SJSA1 (cell line): ENCODE measurements around the gene MAP4K2. TPM values are rescaled to one million over a fixed set of nuclear protein-coding genes. Genes with fewer than 3 reads are reported as not detected.
"Not testable (repeated sequence)": the region's sequence is repeated elsewhere in the genome, so short reads cannot be mapped to it uniquely, and the experiment has no call there.

ENCODE experiments used
- DNase-seq, 2 experiments: peaks; one replicate each; pipeline ENCODE4 v3.0.0-alpha.2; 2015 to 2020; ENCODE audit warnings: low spot score in 2 of 2, low read depth in 1 of 2
- H3K27ac ChIP-seq: fragments of 250-450 bp; sonication (Bioruptor Pico); 2 replicates; pipeline ENCODE4 v1.5.1; 2020; ENCODE audit warnings: mild to moderate bottlenecking, moderate library complexity
- H3K27me3 ChIP-seq: fragments of 250-450 bp; sonication (Bioruptor Pico); replicated peaks from 2 replicates; pipeline ENCODE4 v1.5.1; 2020; ENCODE audit warnings: mild to moderate bottlenecking, moderate library complexity
- H3K36me3 ChIP-seq: fragments of 250-450 bp; sonication (Bioruptor Pico); 2 replicates; pipeline ENCODE4 v1.5.1; 2020; ENCODE audit warnings: mild to moderate bottlenecking
- H3K4me1 ChIP-seq: fragments of 250-450 bp; sonication (Bioruptor Pico); replicated peaks from 2 replicates; pipeline ENCODE4 v1.6.1; 2021; ENCODE audit warnings: mild to moderate bottlenecking
- H3K4me3 ChIP-seq: fragments of 250-450 bp; sonication (Bioruptor Pico); 2 replicates; pipeline ENCODE4 v1.5.1; 2020; ENCODE audit warnings: mild to moderate bottlenecking
- H3K9me3 ChIP-seq: fragments of 250-450 bp; sonication (Bioruptor Pico); replicated peaks from 2 replicates; pipeline ENCODE4 v1.5.1; 2020; ENCODE audit warnings: mild to moderate bottlenecking
- total RNA-seq: library from RNA; depleted of rRNA; stranded (reverse); fragments of >200 nt; shearing (Covaris generic); gene quantifications from 2 replicates; pipeline ENCODE4 v1.2.3, GENCODE V29; 2014; rRNA removed

Gene MAP4K2
- 19.2 and 22.9 TPM in 2 replicates for total RNA-seq

DNA sequence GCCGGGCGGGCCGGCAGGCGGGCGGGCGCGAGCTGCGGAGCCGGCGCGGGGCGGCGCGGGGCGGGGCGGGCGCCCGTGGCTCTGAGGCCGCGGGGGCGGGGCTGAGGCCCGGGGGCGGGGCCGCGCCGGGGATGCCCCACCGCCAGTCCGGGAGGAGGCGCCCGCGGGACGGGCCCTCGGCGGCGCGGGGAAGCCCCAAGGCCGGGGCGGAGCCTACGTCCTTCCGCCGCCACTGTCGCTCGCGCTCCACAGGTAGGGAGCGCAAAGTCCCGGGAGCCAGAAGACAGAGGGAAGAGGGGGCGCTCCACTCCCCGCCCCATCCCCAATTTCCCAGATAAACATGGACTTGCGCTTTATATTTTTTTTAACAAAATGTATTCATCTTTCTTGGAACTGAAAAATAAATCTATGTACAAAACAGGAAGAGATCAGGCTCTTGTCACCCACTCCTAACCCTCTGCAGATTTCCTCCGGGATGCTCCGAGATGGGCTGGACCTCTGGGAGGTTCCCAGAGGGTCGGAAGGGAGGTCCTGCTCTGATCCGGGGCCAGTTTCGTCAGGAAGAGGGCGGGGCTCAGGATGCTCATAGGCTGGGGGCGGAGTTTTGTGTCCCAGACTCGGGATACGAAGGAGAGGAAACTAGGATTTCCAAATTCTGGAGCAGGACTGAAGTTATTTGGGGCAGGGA, at the start of gene MAP4K2:
Gene MAP4K2, minus strand, starts transcription at position 57 of the 688 bp plus-strand sequence. CDS start 65 bp downstream, outside the sequence.
- peak within 1 kb of the TSS; percentile 49 for H3K4me3 ChIP-seq
- 0 out of 2 replicates have a peak, but pooled peaks cover 3% of the 10 kb centered on the region for H3K9me3 ChIP-seq
- DNase-seq = peak; percentile 89 to 96
- peaks cover 27% of the 10 kb centered on the region for H3K4me1 ChIP-seq
- H3K27me3 ChIP-seq = no peaks in the 10 kb centered on the region
- peak within 1 kb of the TSS; percentile 38 for H3K27ac ChIP-seq
- H3K36me3 ChIP-seq = peaks cover 70% of the 10 kb centered on the region

GRCh38 chr11:64851831-64852351, 48.9 kb upstream of the MAP4K2 start:
- Histone ChIP-seq H3K4me1 (peaks cover 62% of the 10 kb centered on the region), H3K27me3 (no peaks in the 10 kb centered on the region), H3K36me3 (peaks cover 42% of the 10 kb centered on the region), H3K27ac (no peak overlapping the region), H3K4me3 (no peak overlapping the region), H3K9me3 (no peaks in the 10 kb centered on the region)
- DNase-seq = no peak

- Histone ChIP-seq H3K4me1 (peaks cover 54% of the 10 kb centered on the region), H3K9me3 (no peaks in the 10 kb centered on the region), H3K27ac (no peak overlapping the region), H3K36me3 (peaks cover 33% of the 10 kb centered on the region), H3K27me3 (no peaks in the 10 kb centered on the region), H3K4me3 (no peak overlapping the region)
- peak in 1 of 2 experiments; percentile 45 for DNase-seq
Measured at GRCh38 chr11:64850979-64851567, 48.1 kb upstream of the MAP4K2 start.

DNA sequence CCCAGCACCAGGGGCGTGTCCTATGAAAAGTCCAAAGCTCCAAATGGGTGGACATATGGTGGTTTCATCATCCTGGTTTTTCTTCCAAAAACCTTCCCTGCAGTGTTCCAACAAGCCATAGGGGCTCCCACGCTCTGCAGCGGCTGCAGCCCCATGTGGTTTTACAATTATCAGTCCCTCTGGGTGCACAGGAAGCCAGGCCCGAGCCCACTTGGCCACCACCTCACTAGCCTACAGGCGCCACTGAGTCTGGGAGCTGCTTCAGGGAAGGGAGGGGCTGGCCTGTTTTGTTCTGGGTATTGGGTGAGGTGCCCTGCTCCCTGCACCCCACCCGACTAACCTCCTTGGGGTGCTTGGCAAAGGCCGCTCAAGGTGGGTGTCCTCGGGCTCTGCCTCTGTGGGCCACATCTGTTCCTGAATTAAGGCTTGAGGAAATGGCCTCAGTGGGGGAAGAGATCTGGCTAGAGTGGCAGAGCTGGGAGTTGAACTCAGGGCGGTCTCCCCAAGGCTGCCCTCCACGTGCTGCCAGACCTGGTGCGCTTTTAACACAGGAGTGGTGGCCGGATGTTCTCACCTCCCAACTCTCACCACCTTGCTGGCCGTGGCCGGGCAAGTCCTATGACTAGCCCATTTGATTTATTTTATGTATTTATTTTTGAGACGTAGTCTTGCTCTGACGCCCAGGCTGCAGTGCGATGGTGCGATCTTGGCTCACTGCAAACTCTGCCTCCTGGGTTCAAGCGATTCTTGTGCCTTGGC, 46.8 kb upstream of the MAP4K2 start:
- H3K27me3 ChIP-seq = no peaks in the 10 kb centered on the region
- peaks cover 25% of the 10 kb centered on the region for H3K36me3 ChIP-seq
- no peaks in the 10 kb centered on the region for H3K9me3 ChIP-seq
- no peak overlapping the region for H3K27ac ChIP-seq
- no peak overlapping the region for H3K4me3 ChIP-seq
- DNase-seq = no peak
- H3K4me1 ChIP-seq = peaks cover 42% of the 10 kb centered on the region

DNA sequence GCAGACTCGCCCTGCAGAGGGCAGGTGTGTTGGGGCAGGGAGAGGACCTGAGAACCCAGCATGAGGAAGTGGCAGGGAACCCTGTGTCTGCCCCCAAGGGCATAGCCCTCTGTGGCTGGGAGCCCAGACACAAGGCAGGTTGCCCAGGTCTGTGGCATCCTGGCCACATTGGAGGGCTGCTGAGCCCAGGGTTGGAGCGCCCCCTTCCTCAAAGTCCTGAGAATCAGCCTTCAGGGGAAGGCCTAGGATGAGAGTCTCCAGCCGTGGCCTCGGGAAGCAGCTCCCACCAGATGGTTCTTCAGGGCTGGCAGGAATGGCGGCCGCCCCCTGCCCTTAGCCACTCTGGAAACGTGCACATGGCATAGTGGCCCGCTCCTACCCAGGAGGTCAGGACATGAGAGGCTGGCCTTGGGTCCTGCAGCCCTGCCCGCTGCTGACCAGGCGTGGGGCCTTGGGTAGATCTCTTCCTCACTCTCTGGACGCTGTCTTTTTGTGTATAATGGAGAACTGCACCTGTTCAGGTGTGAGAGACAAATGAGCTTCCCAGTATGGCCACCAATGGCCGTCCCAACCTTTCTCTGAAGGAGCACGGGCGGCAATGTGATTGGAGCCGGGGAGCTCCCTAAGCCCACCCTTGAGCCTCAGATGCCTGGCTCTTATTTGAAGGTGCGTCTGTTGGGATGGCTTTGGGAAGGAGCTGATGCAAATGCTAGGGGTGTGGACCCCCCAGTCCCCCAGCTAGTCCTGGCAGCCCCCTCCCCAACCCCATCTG, 46.0 kb upstream of the MAP4K2 start:
- Histone ChIP-seq H3K27me3 (no peaks in the 10 kb centered on the region), H3K4me1 (peaks cover 42% of the 10 kb centered on the region), H3K4me3 (no peak overlapping the region), H3K27ac (no peak overlapping the region), H3K36me3 (peaks cover 17% of the 10 kb centered on the region), H3K9me3 (no peaks in the 10 kb centered on the region)
- DNase-seq = no peak

- H3K4me3 ChIP-seq = no peak overlapping the region
- H3K27ac ChIP-seq = no peak overlapping the region
- no peak for DNase-seq
- no peaks in the 10 kb centered on the region for H3K27me3 ChIP-seq
- peaks cover 10% of the 10 kb centered on the region for H3K36me3 ChIP-seq
- peaks cover 38% of the 10 kb centered on the region for H3K4me1 ChIP-seq
- no peaks in the 10 kb centered on the region for H3K9me3 ChIP-seq
Measured at GRCh38 chr11:64848214-64848825, 45.3 kb upstream of the MAP4K2 start.

DNA sequence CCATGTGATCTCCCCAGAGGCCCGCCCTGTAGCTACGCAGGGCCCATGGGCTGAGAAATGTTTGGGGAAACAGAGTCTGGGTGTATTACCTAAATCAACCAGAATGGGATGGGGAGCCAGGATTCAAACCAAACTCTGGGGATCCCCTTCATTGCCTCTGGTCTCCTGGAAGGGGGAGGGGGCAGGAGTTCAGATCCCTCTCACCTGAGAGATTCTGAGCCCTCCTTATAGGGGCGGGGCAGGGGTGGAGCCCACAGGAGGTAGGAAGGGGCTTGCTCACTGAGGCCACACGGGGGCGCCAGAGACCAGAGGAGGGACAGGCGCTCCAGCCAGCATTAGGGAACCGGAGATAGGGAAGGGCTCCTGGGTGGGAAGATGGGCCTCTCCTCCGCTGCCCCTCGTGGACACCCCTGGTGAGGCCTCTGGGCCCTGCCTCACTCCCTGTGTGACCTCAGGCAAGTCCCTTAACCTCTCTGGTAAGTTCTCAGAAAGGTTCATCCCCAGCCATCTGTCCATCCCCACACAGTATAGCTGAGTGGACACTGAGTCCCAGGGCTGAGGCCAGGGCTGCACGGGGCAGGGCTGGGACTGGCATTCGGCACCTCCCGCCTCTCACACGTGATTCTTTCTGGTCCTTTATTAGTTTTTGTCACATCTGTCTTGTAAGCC, 44.1 kb upstream of the MAP4K2 start:
- Histone ChIP-seq H3K4me3 (no peak overlapping the region), H3K27me3 (no peaks in the 10 kb centered on the region), H3K27ac (no peak overlapping the region), H3K36me3 (no peaks in the 10 kb centered on the region), H3K9me3 (no peaks in the 10 kb centered on the region), H3K4me1 (peaks cover 43% of the 10 kb centered on the region)
- peak; percentile 95 to 99 for DNase-seq

DNA sequence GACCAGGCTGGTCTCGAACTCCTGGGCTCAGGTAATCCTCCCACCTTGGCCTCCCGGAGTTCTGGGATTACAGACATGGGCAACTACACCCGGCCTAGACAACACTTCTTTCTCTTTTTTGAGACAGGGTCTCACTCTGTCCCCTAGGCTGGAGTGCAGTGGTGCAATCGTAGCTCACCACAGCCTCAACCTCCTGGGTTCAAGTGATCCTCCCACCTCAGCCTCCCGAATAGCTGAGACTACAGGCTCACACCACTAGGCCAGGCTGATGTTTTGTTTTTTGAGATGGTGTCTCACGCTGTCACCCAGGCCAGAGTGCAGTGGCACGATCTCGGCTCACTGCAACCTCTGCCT, 42.7 kb upstream of the MAP4K2 start:
- H3K4me3 ChIP-seq, H3K9me3 ChIP-seq, H3K27me3 ChIP-seq, H3K36me3 ChIP-seq, DNase-seq, H3K27ac ChIP-seq: not testable (repeated sequence)
- H3K4me1 ChIP-seq = peaks cover 32% of the 10 kb centered on the region

GRCh38 chr11:64845129-64845775, 42.2 kb upstream of the MAP4K2 start:
- Histone ChIP-seq H3K27ac (no peak overlapping the region), H3K36me3 (no peaks in the 10 kb centered on the region), H3K27me3 (no peaks in the 10 kb centered on the region), H3K4me3 (no peak overlapping the region), H3K9me3 (no peaks in the 10 kb centered on the region), H3K4me1 (peaks cover 30% of the 10 kb centered on the region)
- DNase-seq = no peak

DNA sequence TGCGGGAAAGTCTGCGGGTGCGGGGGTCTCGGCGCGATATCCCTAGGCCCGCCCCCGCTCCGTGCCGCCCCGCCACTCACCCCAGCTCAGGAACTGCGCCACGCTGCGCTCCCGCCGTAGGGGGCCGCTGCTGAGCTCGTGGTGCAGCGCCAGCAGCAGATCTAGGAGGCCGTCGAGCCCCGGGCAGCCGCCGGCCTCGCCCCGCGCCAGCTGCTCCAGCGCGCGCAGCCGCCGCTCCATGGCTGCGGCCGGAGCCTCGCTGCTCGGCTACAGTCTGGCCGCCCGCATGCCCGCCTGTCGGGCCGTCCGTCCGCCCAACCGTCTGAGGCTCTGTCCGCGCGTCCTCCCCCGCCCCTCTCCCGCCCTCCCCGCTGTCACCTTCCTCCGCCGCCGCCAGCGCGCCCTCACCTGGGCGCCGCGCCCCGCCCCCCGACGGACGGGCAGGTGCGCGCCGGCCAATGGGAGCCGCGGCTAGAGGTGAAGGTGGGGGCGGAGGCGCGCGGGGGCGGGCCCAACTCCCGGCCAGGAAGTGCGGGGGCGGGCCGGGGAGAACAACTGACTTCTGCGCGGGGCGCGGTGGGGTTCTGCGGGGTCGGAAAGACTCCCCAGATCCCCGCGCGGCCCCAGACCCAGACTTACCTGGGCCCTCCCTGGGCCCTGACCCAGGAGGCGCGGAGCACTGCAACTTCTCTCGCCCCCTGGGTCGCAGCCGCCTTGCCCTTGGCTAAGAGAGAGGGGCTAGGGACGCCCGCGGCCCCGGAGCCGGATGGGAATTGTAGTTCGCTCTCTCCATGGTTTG, 41.5 kb upstream of the MAP4K2 start, which contains the start of gene CDC42BPG:
Gene CDC42BPG, minus strand, starts transcription at position 324 of the 799 bp plus-strand sequence. Its CDS starts 84 bp downstream, at position 240.
- Histone ChIP-seq H3K4me3 (peak within 1 kb of the TSS; percentile 26), H3K36me3 (no peaks in the 10 kb centered on the region), H3K9me3 (no peaks in the 10 kb centered on the region), H3K27me3 (no peaks in the 10 kb centered on the region), H3K27ac (no peak within 1 kb of the TSS), H3K4me1 (peaks cover 23% of the 10 kb centered on the region)
- peak in 1 of 2 experiments; percentile 84 for DNase-seq

DNA sequence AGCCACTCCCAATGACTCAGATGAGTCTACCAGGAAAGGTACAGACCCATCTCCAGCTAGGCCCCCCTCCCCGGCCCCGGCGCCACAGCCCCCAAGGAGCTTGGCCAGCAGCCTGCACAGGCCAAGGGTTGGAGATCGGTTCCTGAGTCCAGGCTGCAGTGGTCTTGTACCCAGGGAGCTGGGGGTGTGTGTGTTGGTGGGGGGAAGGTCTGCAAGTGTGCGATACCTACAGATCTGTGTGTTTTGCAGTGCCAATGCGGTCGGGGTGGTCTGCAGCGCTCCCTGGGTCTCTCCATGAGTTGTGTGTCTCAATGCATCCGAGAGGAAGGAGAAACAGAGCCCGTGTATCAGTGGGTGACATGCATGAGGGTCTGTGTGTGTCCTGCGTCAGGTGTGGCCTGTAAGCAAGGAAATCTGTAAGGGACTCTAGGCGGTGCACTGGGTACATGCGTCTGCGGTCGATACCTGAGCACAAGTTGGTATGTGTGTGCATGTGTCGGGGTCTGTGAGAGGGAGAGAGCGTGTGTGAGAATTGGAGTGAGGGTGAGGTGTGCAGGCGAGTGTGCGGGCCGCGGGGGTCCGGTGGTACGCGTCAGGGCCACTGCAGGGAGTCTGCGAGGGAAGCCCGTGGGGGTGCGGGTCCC, 40.8 kb upstream of the MAP4K2 start:
- no peaks in the 10 kb centered on the region for H3K36me3 ChIP-seq
- H3K4me1 ChIP-seq = peaks cover 22% of the 10 kb centered on the region
- DNase-seq = no peak
- H3K4me3 ChIP-seq = peak overlapping the region; percentile 26
- H3K27me3 ChIP-seq = no peaks in the 10 kb centered on the region
- H3K27ac ChIP-seq = no peak overlapping the region
- no peaks in the 10 kb centered on the region for H3K9me3 ChIP-seq
